NCI-H460 (cell line): ENCODE data around the gene CALML3. TPM values are rescaled to one million over a fixed set of nuclear protein-coding genes. Genes with fewer than 3 reads are reported as not detected.

Source experiments
- DNase-seq: peaks from one replicate; pipeline ENCODE4 v3.0.0-alpha.2; 2016; ENCODE audit warnings: low read depth; ENCODE audit errors: extremely low read depth
- total RNA-seq: library from RNA; depleted of rRNA; stranded (reverse); fragments of >200 nt; shearing (Covaris generic); gene quantifications from 2 replicates; pipeline ENCODE4 v1.2.3, GENCODE V29; 2014

CALML3 gene
- total RNA-seq, 1 experiment from 2014 or later, result not detected

GRCh38 chr10:5490698-5491464, 33.9 kb upstream of the CALML3 start:
- no peak for DNase-seq

GRCh38 chr10:5491477-5491876, 33.3 kb upstream of the CALML3 start:
- no peak for DNase-seq

DNA sequence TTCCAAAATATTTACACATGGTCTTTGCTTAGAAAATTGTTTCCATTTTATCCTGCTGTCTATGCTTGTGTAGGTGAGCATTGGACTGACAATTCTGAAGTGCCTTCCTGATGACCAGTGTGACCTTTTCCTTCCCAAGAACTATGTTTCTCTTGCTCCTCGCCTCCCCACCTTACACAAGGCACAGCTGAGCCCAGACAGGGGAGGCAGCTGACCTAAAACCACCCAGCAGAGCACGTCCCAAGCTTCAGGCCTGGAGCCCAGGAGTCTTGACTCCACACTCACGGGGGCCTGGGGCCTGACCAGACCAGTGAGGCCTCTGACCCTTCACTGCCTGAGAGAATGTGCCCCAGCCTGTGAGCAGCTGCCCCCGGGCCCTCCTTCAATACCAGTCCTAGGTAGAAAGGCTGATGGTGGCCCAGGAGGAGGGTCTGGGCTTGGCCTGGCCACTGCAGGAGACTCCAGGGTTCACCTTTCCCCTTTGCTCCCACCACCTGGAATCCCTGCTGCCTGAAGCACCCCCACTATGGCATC, 32.4 kb upstream of the CALML3 start:
- DNase-seq, result no peak

- DNase-seq, result no peak
These were observed 31.7 kb upstream of the CALML3 start for GRCh38 chr10:5492929-5493576.

DNA sequence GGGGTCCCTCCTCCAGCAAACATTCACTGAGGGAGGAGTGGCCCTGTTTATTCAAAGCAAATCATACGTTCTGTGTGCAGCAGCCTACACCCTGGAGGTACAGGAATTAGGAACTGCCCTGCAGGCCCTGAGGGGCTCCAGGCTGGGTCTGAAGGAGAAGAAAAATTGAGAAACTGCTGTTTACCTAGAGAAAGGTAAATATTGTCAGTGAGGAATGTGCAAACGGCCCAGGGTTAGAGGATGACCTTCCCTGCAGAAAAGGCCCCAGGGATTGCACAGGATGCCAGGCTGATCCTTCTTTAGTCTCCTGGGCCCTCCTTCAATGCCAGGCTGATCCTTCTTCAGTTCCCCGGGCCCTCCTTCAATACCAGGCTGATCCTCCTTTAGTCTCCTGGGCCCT, 31.1 kb upstream of the CALML3 start:
- DNase-seq, result no peak

DNA sequence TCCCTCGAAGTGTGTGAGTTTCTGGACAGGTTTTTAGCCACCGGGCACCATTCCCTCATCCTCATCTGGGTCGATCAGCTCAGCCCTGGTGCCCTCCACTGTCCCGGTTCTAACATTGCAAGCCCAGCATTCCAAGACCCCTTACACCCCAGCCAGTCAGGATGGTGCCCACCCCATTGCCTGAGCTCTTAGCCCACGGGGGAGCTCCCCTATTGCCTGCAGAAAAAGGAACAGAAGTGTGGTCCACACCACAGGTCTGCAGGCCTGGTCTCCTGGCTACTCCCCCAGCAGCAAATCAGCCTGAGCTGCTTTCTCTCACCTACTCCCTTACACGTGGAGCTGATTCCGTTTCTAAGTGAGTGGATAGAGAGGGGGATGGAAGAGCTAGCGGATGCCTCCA, 30.1 kb upstream of the CALML3 start:
- no peak for DNase-seq

- DNase-seq, result no peak
These were observed 28.2 kb upstream of the CALML3 start for GRCh38 chr10:5496261-5497250.

DNA sequence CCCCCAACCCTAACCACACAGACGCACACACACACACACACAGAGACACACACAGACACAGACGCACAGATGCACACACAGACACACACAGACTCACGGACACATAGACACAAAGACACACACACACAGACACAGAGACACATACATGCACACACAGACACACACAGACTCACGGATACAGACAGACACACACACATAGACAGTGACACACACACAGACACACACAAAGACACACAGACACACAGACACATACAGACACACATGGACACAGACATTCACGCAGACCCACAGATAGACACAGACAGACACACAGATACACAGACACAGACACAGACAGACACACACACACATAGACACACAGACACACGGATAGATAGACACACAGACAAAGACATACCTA, 27.5 kb upstream of the CALML3 start:
- DNase-seq, result no peak

DNA sequence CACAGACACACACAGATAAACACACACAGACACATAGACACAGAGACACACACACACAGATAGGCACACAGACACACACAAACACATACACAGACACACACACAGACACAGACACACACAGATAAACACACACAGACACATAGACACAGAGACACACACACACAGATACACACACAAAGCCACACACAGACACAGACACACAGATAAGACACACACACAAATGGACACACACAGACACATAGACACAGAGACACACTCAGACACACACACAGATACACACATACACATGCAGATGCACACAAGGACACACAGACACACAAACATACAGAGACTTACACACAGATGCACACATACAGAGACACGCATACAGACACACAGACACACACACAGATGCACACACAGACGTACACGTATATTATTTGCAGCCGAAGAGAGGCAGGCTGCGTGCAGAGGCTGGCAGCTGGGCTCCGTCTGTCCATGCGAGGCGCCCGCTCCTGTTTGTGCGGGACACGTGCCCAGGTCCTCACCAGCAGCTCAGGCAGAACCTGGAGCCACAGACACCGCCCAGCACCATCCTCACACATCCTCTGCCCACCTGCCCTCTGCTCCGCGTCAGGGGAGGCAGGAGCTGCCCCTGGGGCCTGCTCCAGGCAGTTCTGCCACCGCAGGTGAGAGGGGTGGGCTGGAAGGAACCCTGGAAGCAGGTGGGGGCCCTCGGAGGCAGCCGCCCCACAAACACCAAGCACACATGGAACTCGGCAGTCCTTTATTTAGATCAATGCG, 26.6 kb upstream of the CALML3 start:
- DNase-seq, result no peak

DNA sequence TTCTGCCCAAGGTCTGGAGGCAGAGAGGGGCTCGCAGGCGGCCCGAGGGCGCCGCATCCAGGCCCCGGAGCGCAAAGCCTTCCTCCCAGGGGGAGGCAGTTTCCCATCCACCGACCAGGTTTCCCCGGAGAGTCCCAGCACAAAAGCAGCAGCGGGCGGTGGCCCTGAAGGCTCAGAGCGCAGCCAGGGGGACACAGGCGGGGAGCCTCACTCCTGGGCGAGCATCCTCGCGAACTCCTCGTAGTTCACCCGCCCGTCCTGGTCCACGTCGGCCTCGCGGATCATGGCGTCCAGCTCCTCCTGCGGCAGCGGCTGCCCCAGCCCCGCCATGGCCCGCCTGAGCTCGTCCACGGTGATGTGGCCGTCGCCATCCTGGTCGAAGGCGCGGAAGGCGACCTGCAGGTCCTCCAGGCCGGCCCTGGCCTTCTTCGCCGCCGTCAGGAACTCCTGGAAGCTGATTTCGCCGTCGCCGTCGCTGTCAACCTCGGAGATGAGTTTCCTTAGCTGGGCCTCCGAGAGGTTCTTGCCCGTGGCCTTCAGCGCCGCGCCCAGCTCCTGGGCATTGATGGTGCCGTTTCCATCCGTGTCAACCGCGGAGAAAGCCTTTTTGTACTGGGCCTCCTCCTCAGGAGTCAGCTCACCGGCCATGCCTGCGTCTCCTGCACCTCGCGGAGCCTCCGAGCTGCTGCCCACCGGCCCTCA, 25.8 kb upstream of the CALML3 start:
- no peak for DNase-seq

GRCh38 chr10:5499493-5500140, 25.1 kb upstream of the CALML3 start, which contains the start of gene CALML5:
TSS of gene CALML5 (minus strand) at chr10:5499570. CDS start at chr10:5499438, 132 bp downstream.
- DNase-seq, result no peak

DNA sequence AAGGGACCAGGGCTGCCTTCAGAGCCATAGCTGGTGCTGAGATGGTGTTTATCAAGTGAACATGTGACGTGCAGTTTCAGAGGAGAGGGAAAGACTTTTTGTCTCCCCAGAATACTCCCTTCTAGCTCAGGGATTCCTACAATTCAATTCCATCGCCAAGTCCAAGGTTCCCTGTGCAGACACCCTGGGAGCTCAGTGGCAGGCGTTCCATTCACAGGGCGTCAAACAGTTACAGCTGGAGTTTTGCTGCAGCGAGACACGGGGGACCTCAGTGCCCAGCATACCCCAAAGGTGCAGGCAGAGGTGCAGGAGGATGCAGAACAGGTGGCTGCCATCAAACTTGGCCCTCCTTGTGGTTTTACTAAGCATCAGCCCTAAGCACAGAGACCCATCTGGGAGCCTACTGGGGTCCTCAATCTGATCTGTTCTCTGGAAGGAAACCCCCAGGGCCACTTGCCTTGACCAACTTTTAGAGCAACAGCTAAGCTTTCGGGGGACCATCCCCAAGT, 24.5 kb upstream of the CALML3 start:
- no peak for DNase-seq

DNA sequence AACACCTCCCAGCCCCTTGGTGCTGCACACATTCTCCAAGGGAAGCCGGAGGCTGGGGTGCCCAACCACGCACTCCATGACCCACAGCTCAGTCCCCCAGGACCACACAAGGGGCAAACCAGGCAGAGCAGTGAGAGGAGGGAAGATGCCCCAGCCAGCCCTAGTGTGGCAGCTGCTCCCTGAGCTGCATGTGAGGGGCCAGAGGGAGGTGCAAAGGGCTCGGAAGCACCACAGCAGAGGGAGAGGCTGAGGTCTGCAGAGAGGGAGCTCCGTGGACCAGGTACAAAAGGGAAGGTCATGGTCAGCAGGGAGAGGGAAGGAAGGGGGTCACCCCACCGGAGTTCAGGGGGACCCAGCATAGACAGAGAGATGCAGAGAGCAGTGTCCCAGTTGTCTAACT, 23.9 kb upstream of the CALML3 start:
- DNase-seq, result no peak

DNA sequence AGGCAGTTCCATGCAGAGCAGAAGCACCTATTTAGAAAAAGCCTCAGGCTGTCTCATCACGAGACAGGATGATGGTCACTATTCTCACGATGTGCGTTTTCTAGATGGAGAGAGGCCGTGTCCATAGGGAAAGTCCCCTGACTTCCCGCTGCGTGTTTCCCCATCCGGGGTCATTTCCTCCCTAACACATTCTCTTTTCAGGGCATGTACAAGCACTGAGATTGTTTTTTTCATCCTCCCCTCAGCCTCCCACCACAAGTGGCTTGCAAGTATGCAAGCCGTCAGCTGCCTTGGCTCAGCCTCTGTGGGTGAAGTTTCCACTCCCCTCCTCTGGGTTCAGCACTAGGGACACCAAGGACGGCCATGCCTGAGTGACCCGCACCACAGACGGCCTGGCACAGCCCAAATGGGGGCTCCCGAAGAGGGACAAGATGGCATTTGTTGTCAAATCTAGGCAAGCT, 22.7 kb upstream of the CALML3 start:
- no peak for DNase-seq

GRCh38 chr10:5502571-5503476, 21.9 kb upstream of the CALML3 start:
- no peak for DNase-seq

DNA sequence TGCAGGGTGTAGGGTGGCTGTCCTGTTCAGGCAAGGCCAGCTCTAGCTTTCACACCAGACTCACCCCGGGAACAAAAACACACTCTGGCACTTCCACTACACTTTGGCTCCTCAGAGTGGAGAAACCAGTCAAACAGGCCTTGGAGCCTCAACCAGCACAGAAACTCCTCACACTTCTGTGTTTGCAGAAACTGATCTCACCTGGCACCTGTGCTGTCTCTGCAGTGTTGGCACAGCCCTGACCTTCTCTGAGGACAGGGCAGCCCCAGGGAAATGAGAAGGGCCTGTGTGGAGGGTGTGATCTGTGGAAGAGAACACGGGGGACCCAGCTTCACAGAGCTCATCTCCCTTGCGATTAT, 21.3 kb upstream of the CALML3 start:
- DNase-seq, result no peak
